ENCODE measurements around the gene XRCC6. TPM values are rescaled to one million over a fixed set of nuclear protein-coding genes. Genes with fewer than 3 reads are reported as not detected.

XRCC6 gene
- 396 and 414 TPM in 2 replicates for total RNA-seq

DNA sequence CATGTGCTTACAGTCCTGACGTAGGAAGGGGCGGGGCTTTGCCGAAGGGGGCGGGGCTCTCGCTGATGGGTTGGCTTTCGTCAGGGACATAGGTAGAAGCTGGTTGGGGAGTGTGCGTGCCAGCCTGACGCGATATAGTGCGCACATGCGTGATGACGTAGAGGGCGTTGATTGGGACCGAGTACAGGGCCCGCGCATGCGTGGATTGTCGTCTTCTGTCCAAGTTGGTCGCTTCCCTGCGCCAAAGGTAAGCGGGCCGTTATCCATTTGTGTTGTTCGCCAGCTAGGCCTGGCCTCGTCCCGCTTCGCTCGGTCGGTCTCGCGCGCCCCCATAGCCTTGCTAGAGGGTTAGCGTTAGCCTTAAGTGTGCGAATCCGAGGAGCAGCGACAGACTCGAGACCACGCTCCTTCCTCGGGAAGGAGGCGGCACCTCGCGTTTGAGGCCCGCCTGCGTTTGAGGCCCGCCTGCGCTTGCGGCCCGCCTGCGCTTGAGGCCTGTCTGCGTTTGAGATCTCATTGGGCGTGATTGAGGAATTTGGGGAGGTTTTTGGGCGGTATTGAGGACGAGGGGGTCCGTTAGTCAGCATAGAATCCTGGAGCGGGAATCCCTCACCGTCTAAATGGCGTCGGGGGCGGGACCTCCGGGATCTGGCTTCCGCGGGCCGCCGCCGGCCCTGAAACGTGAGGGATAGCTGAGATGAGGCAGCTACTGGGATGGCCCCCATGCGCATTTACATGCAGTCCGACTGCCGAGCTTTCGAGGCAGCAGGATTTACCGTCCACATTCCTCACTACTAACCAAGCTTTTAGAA lies at the start of gene XRCC6:
Gene XRCC6 (plus strand): TSS at position 197 of the 812 bp plus-strand sequence. CDS start 710 bp downstream, outside the sequence.

DNA sequence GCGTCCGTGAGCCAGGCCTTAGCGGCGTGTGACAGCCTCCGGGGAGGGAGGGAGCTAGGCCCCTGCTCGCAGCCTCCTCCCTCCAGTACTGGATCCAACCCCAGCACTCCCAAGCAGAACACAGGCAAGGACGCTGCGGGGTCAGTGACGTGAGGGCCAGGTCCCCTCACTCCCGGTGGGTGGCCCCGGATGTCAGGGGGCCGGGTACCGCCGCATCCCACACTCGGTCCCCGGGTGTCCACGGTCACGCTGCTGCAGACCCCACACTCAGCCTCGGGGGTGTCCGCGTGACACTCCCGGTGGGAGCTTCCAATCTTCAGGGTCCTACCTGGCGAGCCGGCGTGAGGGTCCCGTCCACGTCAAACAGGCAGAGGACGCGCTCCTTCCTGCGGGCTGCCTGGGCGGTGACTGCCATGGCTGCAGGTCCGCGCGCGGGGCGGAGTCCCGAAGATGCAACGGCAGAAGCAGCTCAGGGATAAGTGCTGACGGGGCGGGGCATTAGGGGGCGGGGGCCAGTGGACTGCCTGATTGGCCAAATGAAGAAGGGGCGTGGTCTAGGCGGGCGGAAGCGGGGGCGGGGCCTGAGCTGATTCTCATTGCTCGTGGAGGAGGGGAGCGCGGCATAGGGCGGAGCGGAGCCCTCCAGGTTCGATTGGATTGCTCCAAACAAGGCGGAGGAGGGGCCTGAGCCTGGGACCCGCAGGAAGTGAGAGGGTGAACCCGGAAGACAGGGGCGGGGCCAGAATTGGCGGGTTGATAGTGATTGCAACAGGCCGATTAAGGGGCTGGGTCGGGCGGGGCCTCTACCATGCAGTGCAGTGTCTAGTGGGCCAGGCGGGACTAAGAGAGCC lies 31.5 kb upstream of the XRCC6 start, which contains the start of gene PMM1:
Gene PMM1 (minus strand): TSS at position 450 of the 851 bp plus-strand sequence. CDS start 35 bp downstream, at position 415.

DNA sequence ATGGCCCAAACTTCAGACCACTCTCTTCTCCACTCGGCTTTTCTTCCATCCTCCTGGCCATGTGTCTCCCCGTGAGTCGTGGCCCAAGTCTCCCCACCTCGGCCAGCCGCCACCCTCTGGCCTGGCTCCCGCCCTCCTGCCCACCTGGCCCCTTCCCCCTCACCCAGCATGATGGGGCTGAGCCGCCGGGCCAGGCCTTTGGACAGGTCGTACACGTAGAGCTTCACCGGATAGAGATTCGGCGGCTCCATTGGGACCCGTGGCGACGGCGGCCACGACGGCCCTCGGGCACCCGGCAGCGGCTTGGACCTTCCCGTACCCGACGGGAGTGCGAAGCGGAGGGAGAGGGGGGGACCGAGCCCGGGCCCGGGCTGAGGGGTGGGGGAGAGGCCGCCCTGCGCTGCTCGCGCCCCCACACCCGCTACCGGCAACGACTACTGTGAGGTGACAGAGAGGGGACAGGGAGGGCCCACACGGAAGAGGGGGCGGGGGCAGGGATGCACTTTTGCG lies 451 bp upstream of the XRCC6 start, which contains the start of gene DESI1:
Gene DESI1 (minus strand): TSS at position 455 of the 510 bp plus-strand sequence. CDS start 204 bp downstream, at position 251.

DNA sequence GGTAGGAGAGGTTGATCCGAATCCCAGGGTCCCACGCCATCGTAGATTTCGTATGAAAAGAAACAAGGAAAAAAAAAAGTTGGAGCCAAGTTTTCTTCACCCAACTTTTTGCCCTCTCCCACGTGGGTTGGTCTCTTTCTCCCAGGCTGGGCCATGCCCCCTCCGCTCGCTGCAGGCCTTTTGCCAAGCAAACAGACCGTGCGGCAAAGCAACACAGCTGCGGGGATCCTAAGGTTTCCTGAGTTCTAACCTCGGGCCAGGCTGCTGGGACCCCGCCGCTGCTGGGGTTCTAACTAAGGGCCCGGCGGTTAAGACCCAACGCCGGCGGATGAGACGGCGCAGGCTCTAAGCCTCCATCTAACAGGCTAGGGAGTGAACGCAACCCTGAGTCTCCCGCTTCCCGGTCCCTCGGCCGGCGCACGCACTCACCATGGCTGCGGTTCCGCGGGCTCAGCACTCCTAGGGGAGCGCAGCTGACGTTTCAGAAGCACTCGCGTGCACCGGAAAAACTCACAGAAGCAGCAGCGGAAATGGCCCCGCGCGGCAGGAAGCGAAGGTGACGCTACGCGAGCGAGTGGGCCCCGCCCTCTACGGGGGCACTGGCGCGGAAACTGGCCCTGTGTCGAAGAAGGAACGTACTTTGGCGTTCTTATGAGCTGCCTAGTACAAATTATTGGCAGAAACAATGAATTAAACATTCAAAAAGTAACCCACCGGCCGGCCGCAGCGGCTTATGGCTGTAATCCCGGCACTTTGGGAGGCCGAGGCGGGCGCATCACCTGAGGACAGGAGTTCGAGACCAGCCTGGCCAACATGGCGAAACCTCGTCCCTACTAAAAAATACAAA lies 67.5 kb downstream of the XRCC6 start, which contains the start of gene SNU13:
Gene SNU13 (minus strand): TSS at position 503 of the 847 bp plus-strand sequence. CDS start 71 bp downstream, at position 432.

DNA sequence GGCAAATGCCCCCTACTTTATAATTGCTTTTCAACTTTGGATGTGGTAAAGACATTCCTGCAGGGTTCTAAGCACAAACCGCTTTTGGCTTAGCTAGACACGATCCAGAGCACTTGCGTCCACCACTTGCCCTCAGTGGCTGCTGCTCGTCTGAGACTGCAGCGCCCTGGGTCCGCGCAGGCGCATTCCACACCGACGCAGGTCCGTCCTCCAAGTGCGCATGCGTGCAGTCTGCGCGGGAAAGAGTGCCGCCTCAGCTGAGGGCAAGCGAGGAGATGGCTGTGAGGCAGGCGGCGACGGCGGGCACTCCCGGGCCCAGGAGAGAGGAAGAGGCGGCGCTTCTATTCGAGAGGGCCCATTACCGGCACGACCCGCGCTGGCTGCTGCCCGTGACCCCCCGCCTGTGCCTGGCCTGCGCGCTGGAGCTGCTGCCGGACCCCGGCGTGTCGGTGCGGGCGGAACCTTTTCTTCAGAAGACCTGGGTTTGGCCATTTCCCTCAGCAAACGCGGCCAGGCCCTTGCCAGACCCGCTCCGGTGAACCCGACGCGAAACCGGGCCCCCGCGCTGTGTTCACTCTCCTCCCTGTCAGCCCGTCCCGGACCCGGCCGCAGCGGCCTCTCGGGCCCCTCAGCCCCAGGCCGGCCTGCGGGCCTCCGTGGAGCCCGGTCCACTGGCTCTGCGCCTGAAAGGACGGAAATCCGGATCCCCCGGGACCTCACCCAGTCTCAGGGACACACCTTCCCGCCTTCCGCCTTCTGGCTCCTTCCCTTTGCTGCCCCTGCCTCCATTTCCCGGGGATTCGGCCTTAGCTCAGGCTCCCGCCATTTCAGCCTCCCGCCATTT lies 78.4 kb downstream of the XRCC6 start, which contains the start of gene MEI1:
Gene MEI1 (plus strand): TSS at position 240 of the 844 bp plus-strand sequence. CDS start 36 bp downstream, at position 276.

Other genes with a start within 250 kb of the XRCC6 start
- 3.7 TPM in 2 replicates for gene TEF, start 239.4 kb upstream of the XRCC6 start, total RNA-seq
- 21.9 and 23.2 TPM in 2 replicates for gene TOB2, start 174.5 kb upstream of the XRCC6 start, total RNA-seq
- gene PHF5A, start 152.6 kb upstream of the XRCC6 start, total RNA-seq: 52.2 and 61.0 TPM in 2 replicates
- 79.2 and 83.8 TPM in 2 replicates for gene ACO2, start 152.2 kb upstream of the XRCC6 start, total RNA-seq
- 14.0 and 14.8 TPM in 2 replicates for gene POLR3H, start 76.8 kb upstream of the XRCC6 start, total RNA-seq
- 14.1 and 15.5 TPM in 2 replicates for gene CSDC2, start 60.3 kb upstream of the XRCC6 start, total RNA-seq
- 75.3 and 78.5 TPM in 2 replicates for gene PMM1, start 31.5 kb upstream of the XRCC6 start, total RNA-seq
- gene DESI1, start 252 bp upstream of the XRCC6 start, total RNA-seq: 18.3 and 20.1 TPM in 2 replicates
- gene SNU13, start 67.6 kb downstream of the XRCC6 start, total RNA-seq: 144 and 149 TPM in 2 replicates
- 0.50 and 1.2 TPM in 2 replicates for gene MEI1, start 78.2 kb downstream of the XRCC6 start, total RNA-seq
- 8.4 and 9.5 TPM in 2 replicates for gene CCDC134, start 179.4 kb downstream of the XRCC6 start, total RNA-seq
- 99.9 and 103 TPM in 2 replicates for gene SREBF2, start 211.8 kb downstream of the XRCC6 start, total RNA-seq

All from bronchus fibroblast of lung (primary cell).